Mesodermal cell (in vitro differentiated cells): Measurements from ENCODE around the gene MT1A.
A peak's percentile ranks its signal among the peaks of the same experiment; 100 is the strongest.

ENCODE experiments used
- H3K27ac ChIP-seq: 2 replicates; pipeline ENCODE4 v1.7.0; 2013; ENCODE audit warnings: mild to moderate bottlenecking, low read depth, low read length, moderate library complexity; ENCODE audit not compliant: severe bottlenecking
- H3K36me3 ChIP-seq: 2 replicates; pipeline ENCODE4 v1.7.1; 2013; ENCODE audit warnings: mild to moderate bottlenecking, low read length, moderate library complexity; ENCODE audit not compliant: control insufficient read depth, insufficient read depth
- H3K4me1 ChIP-seq: one replicate; pipeline ENCODE4 v1.7.1; 2013; ENCODE audit warnings: mild to moderate bottlenecking, low read length; ENCODE audit not compliant: insufficient read depth, control insufficient read depth, poor library complexity, severe bottlenecking
- H3K4me3 ChIP-seq: 2 replicates; pipeline ENCODE4 v1.7.0; 2013; ENCODE audit warnings: low read length, control low read depth, mild to moderate bottlenecking; ENCODE audit not compliant: insufficient read depth, poor library complexity, severe bottlenecking; ENCODE audit errors: extremely low read depth
- H3K9me3 ChIP-seq: 2 replicates; pipeline ENCODE4 v1.7.1; 2013; ENCODE audit warnings: mild to moderate bottlenecking, low read length, moderate library complexity; ENCODE audit not compliant: control insufficient read depth
- WGBS, 2 experiments: methylation state at CpG; one replicate each; pipeline ENCODE4 v1.1.5; 2013; ENCODE audit warnings: missing lambda C conversion rate in 2 of 2; ENCODE audit not compliant: insufficient coverage in 2 of 2; 5-methylcytosine and 5-hydroxymethylcytosine counted together

Gene MT1A

DNA sequence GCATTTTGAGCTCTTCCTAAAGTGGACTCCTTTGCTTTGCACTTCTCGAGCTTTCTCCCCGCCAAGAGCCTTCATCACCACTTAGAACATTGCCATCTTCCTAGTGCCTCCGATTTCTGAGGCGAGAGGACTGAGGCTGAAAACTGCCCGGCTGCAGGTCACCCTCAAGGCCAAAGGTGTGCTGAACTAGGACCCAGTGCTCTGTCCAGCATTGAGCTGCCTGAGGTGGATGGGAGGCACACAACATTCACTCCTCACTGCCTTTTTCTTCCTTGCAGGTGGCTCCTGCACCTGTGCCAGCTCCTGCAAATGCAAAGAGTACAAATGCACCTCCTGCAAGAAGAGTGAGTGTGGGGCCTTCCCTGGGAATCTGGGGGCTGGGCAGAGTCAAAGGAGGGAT is 5.4 kb downstream of the MT1A start:
- Histone ChIP-seq H3K36me3 (no peaks in the 10 kb centered on the region), H3K4me3 (no peak overlapping the region), H3K4me1 (no peaks in the 10 kb centered on the region), H3K27ac (no peak overlapping the region), H3K9me3 (no peaks in the 10 kb centered on the region)
- 33 to 57% methylated on average over 4 to 5 of the region's 5 CpGs for WGBS, 2 experiments

DNA sequence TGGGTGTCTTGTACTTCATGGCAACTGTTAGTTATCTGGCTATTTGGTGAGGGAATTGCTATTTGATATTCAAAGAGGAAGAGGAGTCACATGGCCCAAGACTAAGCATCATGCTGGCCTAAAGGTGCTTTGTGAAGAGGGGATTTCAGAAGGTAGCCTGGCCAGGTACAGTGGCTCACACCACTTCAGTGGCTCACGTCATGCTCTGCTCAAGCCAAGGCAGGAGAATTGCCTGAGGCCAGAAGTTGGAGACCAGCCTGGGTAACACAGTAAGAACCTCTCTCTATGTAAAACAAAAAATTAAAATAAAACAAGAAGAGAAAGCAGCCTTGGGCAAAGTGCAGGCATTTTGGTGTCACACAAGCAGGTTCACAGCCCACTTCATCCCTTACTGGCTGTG is 6.8 kb downstream of the MT1A start:
- no peak overlapping the region for H3K27ac ChIP-seq
- no peak overlapping the region for H3K4me3 ChIP-seq
- H3K4me1 ChIP-seq: no peaks in the 10 kb centered on the region
- H3K9me3 ChIP-seq: no peaks in the 10 kb centered on the region
- 33 to 86% methylated on average over 1 of the region's 1 CpG for WGBS, 2 experiments
- no peaks in the 10 kb centered on the region for H3K36me3 ChIP-seq

- Histone ChIP-seq H3K4me1 (no peaks in the 10 kb centered on the region), H3K9me3 (no peaks in the 10 kb centered on the region), H3K36me3 (no peaks in the 10 kb centered on the region), H3K27ac (no peak overlapping the region), H3K4me3 (no peak overlapping the region)
- no CpG with 5 or more reads among the region's 1 CpG for WGBS, 2 experiments
Observed at GRCh38 chr16:56645838-56646237, 7.4 kb downstream of the MT1A start.

DNA sequence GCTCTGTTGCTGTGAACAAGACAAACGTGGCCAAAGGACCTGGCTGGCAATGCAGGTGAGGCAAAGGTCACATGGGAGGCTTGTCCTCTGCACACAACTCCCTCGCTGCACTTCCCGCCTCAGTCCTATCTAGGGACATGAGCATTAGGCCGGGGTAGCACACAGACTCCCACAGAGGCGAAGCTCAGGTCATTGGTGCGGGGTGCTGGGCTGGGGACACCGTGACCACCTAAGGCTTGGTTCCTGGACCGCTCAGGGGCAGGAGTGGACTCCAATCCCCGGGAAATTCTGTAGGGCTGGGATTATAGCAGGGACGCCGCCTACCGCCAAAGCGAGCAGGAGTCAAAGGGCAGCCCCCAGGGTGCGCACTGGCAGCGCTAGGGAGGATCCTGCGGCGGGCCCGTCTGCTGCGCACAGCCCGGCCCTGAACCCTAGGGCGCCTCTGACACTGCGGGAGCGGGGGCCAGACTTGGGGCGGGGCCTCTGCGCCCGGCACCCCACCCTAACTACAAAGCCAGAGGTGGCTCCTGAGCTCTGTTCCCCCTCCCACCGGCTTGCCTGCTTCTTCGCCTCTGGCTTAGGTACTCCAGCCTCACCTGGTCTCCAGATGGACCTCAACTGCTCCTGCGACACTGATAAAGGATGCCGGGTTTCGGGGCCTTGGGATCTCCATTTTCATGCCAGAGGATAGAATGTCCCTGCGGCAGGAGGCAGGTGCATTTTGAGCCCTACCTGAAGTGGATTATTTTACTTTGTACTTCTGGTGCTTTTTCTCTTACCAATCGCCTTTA is 9.4 kb downstream of the MT1A start:
- H3K9me3 ChIP-seq: no peaks in the 10 kb centered on the region
- no peak overlapping the region for H3K4me3 ChIP-seq
- WGBS, 2 experiments: 38 to 48% methylated on average over 29 to 31 of the region's 33 CpGs
- H3K27ac ChIP-seq: no peak overlapping the region
- H3K36me3 ChIP-seq: no peaks in the 10 kb centered on the region
- no peaks in the 10 kb centered on the region for H3K4me1 ChIP-seq

GRCh38 chr16:56649271-56649670 is 10.8 kb downstream of the MT1A start:
- 100% methylated on average over 2 of the region's 2 CpGs; no CpG with 5 or more reads in 1 of the 2 experiments for WGBS, 2 experiments

DNA sequence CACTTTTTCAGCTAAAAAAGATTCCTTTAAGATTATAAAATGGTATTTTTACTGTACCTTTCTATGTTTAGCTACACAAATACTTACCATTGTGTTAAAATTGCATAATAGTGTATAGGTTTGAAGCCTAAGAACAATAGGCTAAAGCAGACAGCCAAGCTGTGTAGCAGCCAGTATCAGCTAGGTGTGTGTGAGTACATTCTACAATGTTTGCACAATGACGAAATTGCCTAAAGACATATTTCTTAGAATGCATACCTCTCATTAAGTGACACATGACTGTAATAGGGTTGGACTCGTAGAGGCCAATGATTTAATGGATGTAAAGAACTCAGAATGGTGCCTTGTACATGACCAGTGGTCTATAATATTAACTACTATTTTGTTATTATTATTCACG is 11.4 kb downstream of the MT1A start:
- H3K36me3 ChIP-seq: no peaks in the 10 kb centered on the region
- H3K9me3 ChIP-seq: no peaks in the 10 kb centered on the region
- no CpG with 5 or more reads among the region's 3 CpGs for WGBS, 2 experiments
- H3K4me1 ChIP-seq: no peaks in the 10 kb centered on the region
- no peak overlapping the region for H3K4me3 ChIP-seq
- H3K27ac ChIP-seq: no peak overlapping the region

More at GRCh38 chr16:56649271-56649670, 10.8 kb downstream of the MT1A start:
- Histone ChIP-seq H3K36me3 (no peaks in the 10 kb centered on the region), H3K4me3 (no peak overlapping the region), H3K27ac (no peak overlapping the region), H3K4me1 (no peaks in the 10 kb centered on the region), H3K9me3 (no peaks in the 10 kb centered on the region)

GRCh38 chr16:56651586-56651985 is 13.1 kb downstream of the MT1A start, which contains the start of gene MT1B:
MT1B (plus strand) TSS chr16:56651886; CDS start chr16:56651954, 68 bp downstream.
- Histone ChIP-seq H3K36me3 (no peaks in the 10 kb centered on the region), H3K27ac (no peak within 1 kb of the TSS), H3K9me3 (no peaks in the 10 kb centered on the region), H3K4me3 (no peak within 1 kb of the TSS), H3K4me1 (no peaks in the 10 kb centered on the region)
- WGBS, 2 experiments: 84 to 88% methylated on average over 3 to 6 of the region's 7 CpGs

- H3K9me3 ChIP-seq: no peaks in the 10 kb centered on the region
- no peaks in the 10 kb centered on the region for H3K4me1 ChIP-seq
- no peaks in the 10 kb centered on the region for H3K36me3 ChIP-seq
- H3K27ac ChIP-seq: no peak overlapping the region
- 80 to 83% methylated on average over 1 of the region's 1 CpG for WGBS, 2 experiments
- no peak overlapping the region for H3K4me3 ChIP-seq
Observed at GRCh38 chr16:56652600-56652999, 14.1 kb downstream of the MT1A start.

DNA sequence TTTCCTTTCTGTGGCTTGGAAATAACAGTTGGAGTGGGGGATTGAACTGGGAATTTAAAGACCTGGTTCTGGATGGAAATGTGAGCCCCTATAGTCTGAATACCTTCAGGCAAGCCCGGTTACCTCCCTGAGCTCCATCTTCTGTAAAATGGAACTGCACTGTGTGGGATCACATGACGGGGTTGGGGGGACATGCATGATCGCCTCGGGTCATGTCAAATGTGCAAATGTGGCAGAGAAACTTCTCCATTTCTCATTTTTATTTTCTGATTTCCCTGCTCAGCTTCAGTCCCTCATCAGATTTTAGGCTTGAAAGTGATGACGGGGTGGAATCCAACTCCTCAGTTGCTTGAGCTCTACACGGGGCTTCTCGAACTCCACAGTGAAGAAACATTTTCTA is 14.8 kb downstream of the MT1A start:
- H3K27ac ChIP-seq: no peak overlapping the region
- 97 to 100% methylated on average over 5 of the region's 7 CpGs for WGBS, 2 experiments
- no peaks in the 10 kb centered on the region for H3K9me3 ChIP-seq
- H3K4me1 ChIP-seq: no peaks in the 10 kb centered on the region
- H3K4me3 ChIP-seq: no peak overlapping the region
- H3K36me3 ChIP-seq: no peaks in the 10 kb centered on the region

DNA sequence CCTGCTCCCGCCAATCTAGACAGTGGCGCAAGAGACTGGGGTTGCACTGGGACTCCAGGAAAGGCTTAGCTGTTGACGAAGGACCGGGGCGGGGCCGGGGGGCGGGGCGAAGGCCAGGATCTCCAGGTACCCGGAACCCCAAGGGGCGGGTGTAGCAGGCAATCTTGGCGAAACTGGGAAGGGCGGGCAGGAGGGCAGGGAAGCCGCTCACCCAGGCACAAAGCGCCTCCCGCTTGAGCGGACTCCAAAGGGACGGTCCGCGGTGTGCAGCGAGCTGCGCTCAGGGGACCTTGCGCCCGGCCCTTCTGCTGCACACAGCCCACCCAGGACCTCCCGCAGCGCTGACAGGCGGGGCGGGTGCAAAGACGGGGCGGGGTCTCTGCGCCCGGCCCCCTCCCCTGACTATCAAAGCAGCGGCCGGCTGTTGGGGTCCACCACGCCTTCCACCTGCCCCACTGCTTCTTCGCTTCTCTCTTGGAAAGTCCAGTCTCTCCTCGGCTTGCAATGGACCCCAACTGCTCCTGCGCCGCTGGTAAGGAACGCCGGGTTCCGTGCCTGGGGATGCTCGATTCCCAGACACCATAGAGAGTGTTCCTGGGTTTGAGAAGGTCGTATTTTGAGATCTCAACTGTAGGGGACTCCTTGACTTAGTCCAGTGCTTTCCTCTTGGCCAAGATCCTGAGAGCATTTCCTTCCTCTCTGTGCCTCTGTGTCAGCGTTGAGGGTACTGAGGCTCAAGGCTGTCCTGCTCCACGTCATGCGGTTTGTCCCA is 19.3 kb downstream of the MT1A start, which contains the start of gene MT1F:
Gene MT1F, plus strand, starts transcription at position 405 of the 772 bp plus-strand sequence. Its CDS starts 100 bp downstream, at position 505.
- Histone ChIP-seq H3K27ac (no peak within 1 kb of the TSS), H3K9me3 (no peaks in the 10 kb centered on the region), H3K4me3 (peak within 1 kb of the TSS; percentile 39), H3K4me1 (no peaks in the 10 kb centered on the region), H3K36me3 (no peaks in the 10 kb centered on the region)
- WGBS, 2 experiments: 3 to 4% methylated on average over 45 to 46 of the region's 46 CpGs
